C4-2B (cell line): ENCODE results near the gene NUMBL.

Experiments
- H3K27ac ChIP-seq: fragments of 450-650 bp; 2 replicates; pipeline ENCODE4 v1.5.1; 2017
- ZFX ChIP-seq: fragments of 450-650 bp; IDR thresholded peaks from 2 replicates; pipeline ENCODE4 v1.6.1; 2017
- TF ChIP-seq, protein P1 (sequence below): fragments of 450-650 bp; conservative IDR thresholded peaks from 2 replicates; pipeline ENCODE4 v1.5.1; 2017; ENCODE audit warnings: mild to moderate bottlenecking

NUMBL gene

DNA sequence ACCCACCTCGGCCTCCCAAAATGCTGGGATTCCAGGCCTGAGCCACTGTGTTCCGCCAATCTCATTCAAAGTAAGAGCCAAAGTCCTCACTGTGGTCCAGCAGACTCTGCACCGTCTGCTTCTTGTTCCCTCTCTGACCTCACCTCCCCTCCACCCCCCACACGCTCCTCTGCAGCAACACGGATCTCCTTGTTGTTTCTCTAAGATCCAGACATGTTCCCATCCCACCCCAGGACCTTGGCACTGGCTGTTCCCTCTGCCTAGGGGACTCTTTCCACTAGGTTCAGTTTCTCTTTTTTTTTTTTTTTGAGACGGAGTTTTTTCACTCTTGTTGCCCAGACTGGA is 50.8 kb downstream of the NUMBL start:
- TF ChIP-seq, protein P1, sequence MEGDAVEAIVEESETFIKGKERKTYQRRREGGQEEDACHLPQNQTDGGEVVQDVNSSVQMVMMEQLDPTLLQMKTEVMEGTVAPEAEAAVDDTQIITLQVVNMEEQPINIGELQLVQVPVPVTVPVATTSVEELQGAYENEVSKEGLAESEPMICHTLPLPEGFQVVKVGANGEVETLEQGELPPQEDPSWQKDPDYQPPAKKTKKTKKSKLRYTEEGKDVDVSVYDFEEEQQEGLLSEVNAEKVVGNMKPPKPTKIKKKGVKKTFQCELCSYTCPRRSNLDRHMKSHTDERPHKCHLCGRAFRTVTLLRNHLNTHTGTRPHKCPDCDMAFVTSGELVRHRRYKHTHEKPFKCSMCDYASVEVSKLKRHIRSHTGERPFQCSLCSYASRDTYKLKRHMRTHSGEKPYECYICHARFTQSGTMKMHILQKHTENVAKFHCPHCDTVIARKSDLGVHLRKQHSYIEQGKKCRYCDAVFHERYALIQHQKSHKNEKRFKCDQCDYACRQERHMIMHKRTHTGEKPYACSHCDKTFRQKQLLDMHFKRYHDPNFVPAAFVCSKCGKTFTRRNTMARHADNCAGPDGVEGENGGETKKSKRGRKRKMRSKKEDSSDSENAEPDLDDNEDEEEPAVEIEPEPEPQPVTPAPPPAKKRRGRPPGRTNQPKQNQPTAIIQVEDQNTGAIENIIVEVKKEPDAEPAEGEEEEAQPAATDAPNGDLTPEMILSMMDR: no peak
- TF ChIP-seq ZFX: no peak

GRCh38 chr19:40638327-40638726 is 52.1 kb downstream of the NUMBL start:
- H3K27ac ChIP-seq: no peak overlapping the region
- TF ChIP-seq, protein P1: no peak
- no peak for TF ChIP-seq ZFX

More for the DNA sequence above, 50.8 kb downstream of the NUMBL start:
- no peak overlapping the region for H3K27ac ChIP-seq

DNA sequence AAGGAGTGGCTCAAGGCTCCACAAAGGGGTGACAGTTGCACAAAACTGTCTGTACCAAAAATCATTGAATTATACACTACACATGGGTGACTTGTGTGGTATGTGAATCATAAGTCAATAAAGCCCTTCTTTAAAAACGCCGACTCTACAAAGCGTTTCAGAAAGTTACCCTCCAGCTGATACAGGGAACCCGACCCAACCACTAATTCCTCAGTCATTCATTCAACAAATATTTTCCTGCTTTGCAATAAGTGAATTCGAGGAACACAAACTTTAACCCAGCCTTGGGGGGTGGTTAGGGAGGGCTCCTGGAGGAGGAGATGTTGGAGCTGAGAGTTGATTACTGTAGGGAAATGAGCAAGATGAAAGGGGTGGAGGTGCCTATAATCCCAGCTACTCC is 57.2 kb downstream of the NUMBL start:
- TF ChIP-seq, protein P1: no peak
- TF ChIP-seq ZFX: no peak
- no peak overlapping the region for H3K27ac ChIP-seq

DNA sequence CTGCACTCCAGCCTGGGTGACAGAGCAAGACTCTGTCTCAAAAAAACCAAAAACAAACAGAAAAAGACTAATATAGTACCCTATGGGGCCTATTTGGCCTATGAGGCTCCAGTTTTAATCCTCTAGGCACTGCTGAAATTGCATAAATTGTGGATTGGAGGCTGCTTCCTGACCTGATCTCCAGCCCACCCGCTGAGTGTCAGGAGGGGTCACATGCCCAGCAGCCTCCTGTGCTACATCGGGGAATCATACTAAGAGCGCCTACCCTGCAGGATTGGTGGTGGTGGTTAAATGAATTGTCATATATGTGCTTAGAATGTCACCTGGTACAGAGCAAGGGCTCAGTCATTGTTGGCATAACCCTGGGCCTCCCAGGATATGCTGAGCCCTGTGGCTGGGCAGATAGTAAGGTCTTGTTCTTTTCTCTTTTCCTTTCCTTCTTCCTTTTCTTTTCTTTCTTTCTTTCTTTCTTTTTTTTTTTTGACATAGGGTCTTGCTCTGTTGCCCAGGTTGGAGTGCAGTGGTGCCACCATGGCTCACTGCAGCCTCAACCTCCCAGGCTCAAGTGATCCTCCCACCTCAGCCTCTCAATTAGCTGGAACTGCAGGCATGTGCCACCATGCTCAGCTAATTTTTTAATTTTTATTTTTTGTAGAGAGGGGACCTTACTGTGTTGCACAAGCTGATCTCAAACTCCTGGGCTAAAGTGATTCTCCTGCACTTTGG is 58.0 kb downstream of the NUMBL start:
- no peak for TF ChIP-seq ZFX
- TF ChIP-seq, protein P1: no peak
- no peak overlapping the region for H3K27ac ChIP-seq

DNA sequence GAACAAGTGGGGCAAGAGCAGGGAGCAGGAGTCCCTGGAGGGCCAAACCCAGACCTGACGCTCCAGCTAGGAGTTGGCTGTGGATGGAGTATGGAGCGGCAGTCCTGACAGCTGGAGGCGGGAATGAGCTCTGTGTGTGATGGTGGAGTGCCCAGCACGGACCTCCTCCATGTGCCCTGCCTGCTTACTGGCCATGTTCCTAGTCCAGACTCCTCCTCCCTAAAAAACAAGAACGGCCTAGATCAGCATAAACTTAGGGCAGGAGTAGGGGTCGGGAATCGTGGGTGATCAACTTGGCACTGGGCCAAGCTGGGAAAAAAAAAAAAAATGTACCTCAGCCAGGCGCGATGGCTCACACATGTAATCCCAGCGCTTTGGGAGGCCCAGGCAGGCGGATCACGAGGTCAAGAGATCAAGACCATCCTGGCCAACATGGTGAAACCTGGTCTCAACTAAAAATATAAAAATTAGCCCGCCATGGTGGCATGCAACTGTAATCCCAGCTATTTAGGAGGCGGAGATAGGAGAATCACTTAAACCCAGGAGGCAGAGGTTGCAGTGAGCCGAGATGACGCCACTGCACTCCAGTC is 59.8 kb downstream of the NUMBL start:
- no peak overlapping the region for H3K27ac ChIP-seq
- TF ChIP-seq, protein P1: no peak
- no peak for TF ChIP-seq ZFX

- H3K27ac ChIP-seq: no peak overlapping the region
- TF ChIP-seq ZFX: no peak
- TF ChIP-seq, protein P1: no peak
Measured at GRCh38 chr19:40629346-40629745, 61.1 kb downstream of the NUMBL start.

- no peak overlapping the region for H3K27ac ChIP-seq
- TF ChIP-seq, protein P1: no peak
- TF ChIP-seq ZFX: no peak
Measured at GRCh38 chr19:40627486-40628279, 62.8 kb downstream of the NUMBL start.
